Measurements from ENCODE around the gene LCN2. TPM values are rescaled to one million over a fixed set of nuclear protein-coding genes. Genes with fewer than 3 reads are reported as not detected.

Gene LCN2
- total RNA-seq, 4 donors from 2014 or later: 0.98 to 2.6 TPM; not detected in 2

GRCh38 chr9:128106181-128106939, 42.9 kb upstream of the LCN2 start:
- intact Hi-C loops (cut with DNase I; ENCODE audit: low total_unique reads): no loop called here
- Histone ChIP-seq H3K9me3 (no peaks in the 10 kb centered on the region), H3K27ac (peak overlapping the region in 1 of 2 donors; percentile 38), H3K4me3 (no peak overlapping the region), H3K4me1 (peaks cover 16% of the 10 kb centered on the region in 2 donors), H3K36me3 (no peaks in the 10 kb centered on the region), H3K27me3 (no peaks in the 10 kb centered on the region)
- DNase-seq: no peak
- no peak for TF ChIP-seq POLR2A (IDR thresholded peaks at IDR 0.05)
- TF ChIP-seq CTCF (IDR thresholded peaks at IDR 0.05): no peak

- Histone ChIP-seq H3K9me3 (no peaks in the 10 kb centered on the region), H3K27me3 (no peaks in the 10 kb centered on the region), H3K4me3 (no peak overlapping the region), H3K36me3 (no peaks in the 10 kb centered on the region), H3K27ac (peak overlapping the region in 1 of 2 donors; percentile 38), H3K4me1 (peaks cover 11 to 12% of the 10 kb centered on the region in 2 donors)
- intact Hi-C loops (cut with DNase I; ENCODE audit: low total_unique reads): no loop called here
- DNase-seq: no peak
- no peak for TF ChIP-seq CTCF (IDR thresholded peaks at IDR 0.05)
- TF ChIP-seq POLR2A (IDR thresholded peaks at IDR 0.05): no peak
Observed at GRCh38 chr9:128106940-128107467, 42.2 kb upstream of the LCN2 start.

GRCh38 chr9:128107468-128108268, 41.6 kb upstream of the LCN2 start:
- no peak overlapping the region for H3K4me3 ChIP-seq
- intact Hi-C loops (cut with DNase I; ENCODE audit: low total_unique reads): no loop called here
- H3K27me3 ChIP-seq: no peaks in the 10 kb centered on the region
- H3K36me3 ChIP-seq: no peaks in the 10 kb centered on the region
- TF ChIP-seq POLR2A (IDR thresholded peaks at IDR 0.05) (no peak), CTCF (IDR thresholded peaks at IDR 0.05) (no peak)
- no peaks in the 10 kb centered on the region for H3K9me3 ChIP-seq
- DNase-seq: no peak
- peak overlapping the region in 1 of 2 donors; percentile 21 for H3K27ac ChIP-seq
- peaks cover 8 to 10% of the 10 kb centered on the region in 2 donors for H3K4me1 ChIP-seq

GRCh38 chr9:128108269-128109049, 40.8 kb upstream of the LCN2 start:
- Histone ChIP-seq H3K4me1 (peaks cover 7 to 8% of the 10 kb centered on the region in 2 donors), H3K9me3 (no peaks in the 10 kb centered on the region), H3K27ac (peak overlapping the region in 1 of 2 donors; percentile 21), H3K36me3 (no peaks in the 10 kb centered on the region), H3K4me3 (no peak overlapping the region), H3K27me3 (no peaks in the 10 kb centered on the region)
- DNase-seq: no peak
- intact Hi-C loops (cut with DNase I; ENCODE audit: low total_unique reads): no loop called here
- no peak for TF ChIP-seq POLR2A (IDR thresholded peaks at IDR 0.05)
- no peak for TF ChIP-seq CTCF (IDR thresholded peaks at IDR 0.05)
